ENCODE results near the gene LRRC27. TPM values are rescaled to one million over a fixed set of nuclear protein-coding genes. Genes with fewer than 3 reads are reported as not detected.

The LRRC27 gene
- total RNA-seq, 2 experiments from 2014 or later = 2.4 to 2.8 TPM

- TF ChIP-seq CTCF (IDR thresholded peaks at IDR 0.05) = no peak
- DNase-seq = peak in 1 of 14 experiments; percentile 4
- ATAC-seq (ENCODE audit: poor library complexity) = no peak
Observed at GRCh38 chr10:132388891-132389432, 57.0 kb downstream of the LRRC27 start.

GRCh38 chr10:132389433-132390169 lies 57.6 kb downstream of the LRRC27 start:
- intact Hi-C loops (cut with DNase I, micrococcal nuclease) = loop anchor here (5.0 to 10.0 kb wide), 5 partner anchors 57 to 405 kb away; partner anchors contain the start of genes BNIP3 (in 1 of the 2), INPP5A (in 1 of the 2), LRRC27 (in 1 of the 2) and STK32C (in 1 of the 2)
- ChIA-PET POLR2A (no interaction called here), CTCF (no interaction called here)
- ATAC-seq (ENCODE audit: poor library complexity) = no peak
- no peak overlapping the region for H3K27ac ChIP-seq (ENCODE audit: low read depth in 1 of 2, low read length in 2 of 2)
- Mint-ChIP-seq H3K4me3 (no peak overlapping the region), H3K27ac (no peak overlapping the region), H3K9me3 (no peaks in the 10 kb centered on the region), H3K4me1 (ENCODE audit: low read depth) (no peaks in the 10 kb centered on the region), H3K27me3 (no peaks in the 10 kb centered on the region), H3K36me3 (ENCODE audit: low read depth) (no peaks in the 10 kb centered on the region)
- H3K36me3 ChIP-seq (ENCODE audit: insufficient read depth, low read length) = no peaks in the 10 kb centered on the region
- H3K4me3 ChIP-seq (ENCODE audit: low read length) = no peak overlapping the region
- peak in 1 of 14 experiments; percentile 2 for DNase-seq
- no peak for TF ChIP-seq CTCF (IDR thresholded peaks at IDR 0.05)
- H3K27me3 ChIP-seq (ENCODE audit: control insufficient read depth in 1 of 2, insufficient read depth in 2 of 2, low read length in 2 of 2) = no peaks in the 10 kb centered on the region
- no peaks in the 10 kb centered on the region for H3K9me3 ChIP-seq (ENCODE audit: control insufficient read depth in 1 of 2, insufficient read depth in 1 of 2, low read length in 2 of 2)
- peaks cover 20% of the 10 kb centered on the region for H3K4me1 ChIP-seq (ENCODE audit: insufficient read depth, low read length)

More at GRCh38 chr10:132388891-132389432, 57.0 kb downstream of the LRRC27 start:
- H3K27me3 Mint-ChIP-seq = no peaks in the 10 kb centered on the region
- H3K36me3 Mint-ChIP-seq (ENCODE audit: low read depth) = no peaks in the 10 kb centered on the region
- H3K27me3 ChIP-seq (ENCODE audit: control insufficient read depth in 1 of 2, insufficient read depth in 2 of 2, low read length in 2 of 2) = no peaks in the 10 kb centered on the region
- no peaks in the 10 kb centered on the region for H3K36me3 ChIP-seq (ENCODE audit: insufficient read depth, low read length)
- H3K4me1 Mint-ChIP-seq (ENCODE audit: low read depth) = no peaks in the 10 kb centered on the region
- H3K27ac Mint-ChIP-seq = no peak overlapping the region
- H3K4me3 Mint-ChIP-seq = no peak overlapping the region
- no peaks in the 10 kb centered on the region for H3K9me3 ChIP-seq (ENCODE audit: control insufficient read depth in 1 of 2, insufficient read depth in 1 of 2, low read length in 2 of 2)
- H3K4me3 ChIP-seq (ENCODE audit: low read length) = no peak overlapping the region
- H3K4me1 ChIP-seq (ENCODE audit: insufficient read depth, low read length) = peaks cover 20% of the 10 kb centered on the region
- ChIA-PET CTCF (no interaction called here), POLR2A (no interaction called here)
- intact Hi-C loops (cut with DNase I, micrococcal nuclease) = loop anchor here (1.0 to 5.0 kb wide), 3 partner anchors 57 to 82 kb away; partner anchors contain the start of genes LRRC27 (in 1 of the 2) and STK32C (in 1 of the 2)
- H3K27ac ChIP-seq (ENCODE audit: low read depth in 1 of 2, low read length in 2 of 2) = no peak overlapping the region
- H3K9me3 Mint-ChIP-seq = no peaks in the 10 kb centered on the region

GRCh38 chr10:132390170-132390920 lies 58.4 kb downstream of the LRRC27 start:
- H3K27ac Mint-ChIP-seq = peak overlapping the region; percentile 33
- intact Hi-C loops (cut with DNase I, micrococcal nuclease) = loop anchor here (5.0 to 10.0 kb wide), 3 partner anchors 144 to 406 kb away; partner anchors contain the start of genes BNIP3 (in 1 of the 2) and INPP5A (in 1 of the 2)

More at GRCh38 chr10:132390170-132390920, 58.4 kb downstream of the LRRC27 start:
- Histone ChIP-seq H3K27ac (ENCODE audit: low read depth in 1 of 2, low read length in 2 of 2) (no peak overlapping the region), H3K27me3 (ENCODE audit: control insufficient read depth in 1 of 2, insufficient read depth in 2 of 2, low read length in 2 of 2) (no peaks in the 10 kb centered on the region), H3K4me1 (ENCODE audit: insufficient read depth, low read length) (peaks cover 22% of the 10 kb centered on the region), H3K36me3 (ENCODE audit: insufficient read depth, low read length) (no peaks in the 10 kb centered on the region), H3K9me3 (ENCODE audit: control insufficient read depth in 1 of 2, insufficient read depth in 1 of 2, low read length in 2 of 2) (no peaks in the 10 kb centered on the region), H3K4me3 (ENCODE audit: low read length) (no peak overlapping the region)
- TF ChIP-seq CTCF (IDR thresholded peaks at IDR 0.05) = no peak
- Mint-ChIP-seq H3K4me3 (no peak overlapping the region), H3K36me3 (ENCODE audit: low read depth) (no peaks in the 10 kb centered on the region), H3K9me3 (no peaks in the 10 kb centered on the region), H3K27me3 (no peaks in the 10 kb centered on the region), H3K4me1 (ENCODE audit: low read depth) (no peaks in the 10 kb centered on the region)
- no peak for ATAC-seq (ENCODE audit: poor library complexity)
- no peak for DNase-seq
- CTCF ChIA-PET = no interaction called here
- POLR2A ChIA-PET = interaction anchor here (1.5 kb wide), 1 partner anchor 57 kb away, joined by 5 read pairs; no protein-coding TSS in a partner anchor
